Right lung (tissue), 5 donors: ENCODE data around the gene STK10. TPM values are rescaled to one million over a fixed set of nuclear protein-coding genes. Genes with fewer than 3 reads are reported as not detected.

Source experiments
- polyA plus RNA-seq, 5 donors: library from polyadenylated mRNA; unstranded; fragments of 120-200 nt; gene quantifications; one replicate each; pipeline versions ENCODE4 v1.2.1 to v1.2.3, GENCODE V29; 2013; ENCODE audit warnings: inconsistent platforms in 1 of 5, low replicate concordance in 1 of 5; ENCODE audit not compliant: insufficient read length in 5 of 5, insufficient read depth in 1 of 5

The STK10 gene
- polyA plus RNA-seq, 5 donors: 16.3 to 21.2 (median 19.8) TPM

Other genes with a start within 250 kb of the STK10 start
- gene FBXW11, start 181.6 kb downstream of the STK10 start, polyA plus RNA-seq: 10 to 100 TPM; 44.7 to 58.4 (median 53.4) TPM
- gene EFCAB9, start 5.9 kb upstream of the STK10 start, polyA plus RNA-seq: not detected
- gene UBTD2, start 95.5 kb upstream of the STK10 start, polyA plus RNA-seq: 100 to 1,000 TPM in 2 of 5 donors, 10 to 100 TPM in 3; 79.6 to 117 (median 93.1) TPM